Stimulated activated CD8-positive, alpha-beta memory T cell treated with anti-CD3 and anti-CD28 coated beads, Interleukin-12 subunit alpha, Interleukin-12 subunit beta, amount 100 ng/mL, for 24 hours (primary cell): ENCODE data around the gene RELT.
"Not testable (repeated sequence)": the region's sequence is repeated elsewhere in the genome, so short reads cannot be mapped to it uniquely, and the experiment has no call there.

Experiments used
- DNase-seq: peaks from one replicate; pipeline ENCODE4 v3.0.0-alpha.2; 2020; ENCODE audit errors: extremely low read depth

RELT gene

DNA sequence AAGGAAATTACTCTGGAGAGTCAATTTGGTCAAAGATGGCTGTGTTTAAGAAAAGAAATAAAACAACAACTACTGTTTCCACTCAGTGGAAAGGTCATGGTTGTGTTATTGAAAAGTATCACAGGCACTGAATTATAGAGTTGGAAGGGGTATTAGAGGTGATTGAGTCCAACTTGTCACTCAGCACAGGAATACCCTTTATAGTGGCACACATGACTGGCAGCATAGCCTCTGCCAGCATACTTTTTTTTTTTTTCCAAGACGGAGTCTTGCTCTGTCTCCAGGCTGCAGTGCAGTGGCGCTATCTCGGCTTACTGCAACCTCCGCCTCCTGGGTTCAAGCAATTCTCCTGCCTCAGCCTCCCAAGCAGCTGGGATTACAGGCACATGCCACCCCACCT, 60.7 kb downstream of the RELT start:
- not testable (repeated sequence) for DNase-seq

DNA sequence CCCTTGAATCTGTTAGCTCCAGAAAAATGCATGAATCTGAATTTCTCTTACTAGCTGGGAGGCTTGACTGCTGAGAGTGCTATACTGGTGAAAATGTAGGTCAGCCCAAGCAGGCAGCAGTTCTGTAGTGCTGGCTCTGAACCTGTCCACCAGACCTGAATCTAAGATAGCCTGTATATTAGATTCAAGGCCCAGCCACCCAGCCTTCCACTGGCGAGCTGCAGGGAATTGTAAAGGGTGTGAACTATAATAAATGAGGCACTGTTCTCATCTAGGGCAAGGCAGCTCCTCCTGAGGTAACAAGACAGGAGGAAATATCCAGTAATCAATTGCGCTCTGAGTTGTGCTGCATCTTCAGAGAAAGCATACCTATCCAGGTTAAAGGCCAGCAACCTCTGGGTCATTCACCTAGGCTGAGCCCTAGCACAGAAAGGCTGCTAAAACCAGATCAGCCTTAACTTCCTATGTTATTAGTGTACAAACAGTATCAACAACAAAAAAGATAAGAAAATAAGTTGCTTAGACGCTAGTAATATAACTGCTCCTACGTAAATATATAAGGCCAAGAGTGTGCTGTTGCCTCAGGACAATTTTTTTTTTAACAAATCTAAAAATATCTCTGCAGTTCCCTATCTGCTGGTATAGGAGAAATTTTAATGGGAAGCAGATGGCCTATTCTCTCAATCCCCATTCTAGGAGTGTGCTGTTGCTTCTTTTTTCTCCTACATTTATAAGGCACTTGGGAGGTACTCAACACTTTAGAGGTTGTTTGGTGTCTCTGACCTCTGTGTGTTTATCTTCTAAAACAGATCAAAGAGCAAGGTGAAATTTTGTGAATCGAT, 63.0 kb downstream of the RELT start:
- DNase-seq = no peak

GRCh38 chr11:73445980-73446379, 69.8 kb downstream of the RELT start:
- DNase-seq = no peak

DNA sequence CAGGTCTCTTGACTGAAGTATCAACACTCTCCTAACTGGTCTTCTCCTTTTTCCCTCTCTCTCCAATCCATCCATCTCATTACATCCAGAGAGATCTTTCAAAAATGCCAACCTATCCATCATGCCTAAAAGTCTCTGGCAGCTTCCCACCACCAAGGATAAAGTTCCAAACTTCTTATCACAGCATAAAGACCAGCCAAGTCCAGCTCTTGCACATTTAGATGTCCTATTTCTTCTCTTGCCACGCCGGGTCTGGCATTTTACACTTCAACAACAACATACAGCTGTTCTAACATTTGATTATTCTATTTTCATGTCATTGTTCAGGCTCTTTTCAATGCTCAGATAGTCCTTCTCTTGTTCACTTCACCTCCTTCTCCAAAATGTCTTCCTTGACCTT, 70.6 kb downstream of the RELT start:
- no peak for DNase-seq
